HEK293T (cell line): ENCODE results near the gene FAM240A.

Experiments
- FOXK2 ChIP-seq: fragments of 450-650 bp; IDR thresholded peaks from 2 replicates; pipeline ENCODE4 v1.6.1; 2016; ENCODE audit warnings: mild to moderate bottlenecking
- LEF1 ChIP-seq: fragments of 450-650 bp; IDR thresholded peaks from 2 replicates; pipeline ENCODE4 v1.6.1; 2017; ENCODE audit warnings: mild to moderate bottlenecking, borderline replicate concordance
- PKNOX1 ChIP-seq: fragments of 450-650 bp; IDR thresholded peaks from 2 replicates; pipeline ENCODE4 v1.6.1; 2016

- TF ChIP-seq LEF1, result no peak
- no peak for TF ChIP-seq FOXK2
- TF ChIP-seq PKNOX1, result no peak
These were observed 12.7 kb upstream of the FAM240A start for GRCh38 chr3:46599590-46599989.
